ENCODE results near the gene LHX6.

LHX6 gene

GRCh38 chr9:122204055-122204454 is 24.7 kb downstream of the LHX6 start:
- no peak for DNase-seq (ENCODE audit: low read depth)
- TF ChIP-seq CTCF (IDR thresholded peaks at IDR 0.05; ENCODE audit: control insufficient read depth, insufficient read depth, low read depth, low read length, missing control alignments), result no peak
- H3K4me3 ChIP-seq (ENCODE audit: control insufficient read depth, low read depth, low read length), result no peak overlapping the region

- H3K4me3 ChIP-seq (ENCODE audit: control insufficient read depth, low read depth, low read length), result no peak overlapping the region
- TF ChIP-seq CTCF (IDR thresholded peaks at IDR 0.05; ENCODE audit: control insufficient read depth, insufficient read depth, low read depth, low read length, missing control alignments), result no peak
- DNase-seq (ENCODE audit: low read depth), result no peak
These were observed 26.6 kb downstream of the LHX6 start for GRCh38 chr9:122202111-122202510.

DNA sequence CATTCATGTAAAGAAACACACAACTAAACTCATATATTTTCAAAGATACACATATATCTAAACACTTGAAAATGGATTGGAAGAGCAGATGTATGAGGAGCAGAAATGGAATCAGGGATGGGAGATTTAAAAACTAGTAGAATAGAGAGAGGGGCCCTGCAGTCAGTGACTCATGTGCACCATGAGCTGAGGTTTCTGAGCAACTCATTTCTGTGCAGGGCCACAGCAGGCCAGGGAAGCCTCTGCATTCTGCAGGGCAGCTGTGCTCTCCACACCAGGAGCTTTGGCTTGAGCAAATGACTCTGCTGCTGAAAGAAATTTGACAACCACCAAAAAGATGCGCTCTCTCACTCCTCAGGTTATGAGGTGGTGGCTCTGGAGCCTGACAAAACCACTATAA is 27.1 kb downstream of the LHX6 start:
- no peak overlapping the region for H3K4me3 ChIP-seq (ENCODE audit: control insufficient read depth, low read depth, low read length)
- DNase-seq (ENCODE audit: low read depth), result no peak
- TF ChIP-seq CTCF (IDR thresholded peaks at IDR 0.05; ENCODE audit: control insufficient read depth, insufficient read depth, low read depth, low read length, missing control alignments), result no peak

DNA sequence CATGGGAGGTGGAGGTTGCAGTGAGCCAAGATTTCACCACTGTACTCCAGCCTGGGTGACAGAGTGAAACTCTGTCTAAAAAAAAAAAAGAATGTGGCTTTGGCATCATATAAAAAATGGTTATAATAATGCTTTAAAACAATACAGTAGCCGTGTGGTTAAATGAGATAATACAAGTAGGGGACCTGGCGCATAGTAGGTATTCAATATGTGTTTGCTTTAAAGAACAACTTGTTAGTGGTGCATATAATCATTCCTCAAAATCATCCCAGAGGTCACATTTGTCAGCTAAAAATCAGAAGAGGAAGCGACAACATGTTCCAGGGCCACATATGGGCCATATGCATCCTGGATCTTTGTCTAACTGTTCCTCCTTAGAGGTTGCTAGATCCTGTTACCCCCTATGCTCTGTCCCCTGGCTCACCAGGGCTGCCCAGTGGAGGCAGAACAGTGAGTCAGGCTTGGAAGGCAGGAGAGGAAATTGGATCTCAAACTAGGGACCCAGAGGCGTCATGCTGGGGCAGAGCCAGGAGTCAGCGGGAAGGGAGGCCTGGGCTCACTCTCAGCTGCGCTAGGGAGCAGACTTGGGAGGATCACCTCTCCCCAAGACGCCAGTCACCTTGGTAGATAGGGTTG is 27.7 kb downstream of the LHX6 start:
- no peak overlapping the region for H3K4me3 ChIP-seq (ENCODE audit: control insufficient read depth, low read depth, low read length)
- no peak for TF ChIP-seq CTCF (IDR thresholded peaks at IDR 0.05; ENCODE audit: control insufficient read depth, insufficient read depth, low read depth, low read length, missing control alignments)
- no peak for DNase-seq (ENCODE audit: low read depth)

GRCh38 chr9:122197882-122198281 is 30.9 kb downstream of the LHX6 start:
- no peak overlapping the region for H3K4me3 ChIP-seq (ENCODE audit: control insufficient read depth, low read depth, low read length)
- DNase-seq (ENCODE audit: low read depth), result no peak
- TF ChIP-seq CTCF (IDR thresholded peaks at IDR 0.05; ENCODE audit: control insufficient read depth, insufficient read depth, low read depth, low read length, missing control alignments), result no peak

DNA sequence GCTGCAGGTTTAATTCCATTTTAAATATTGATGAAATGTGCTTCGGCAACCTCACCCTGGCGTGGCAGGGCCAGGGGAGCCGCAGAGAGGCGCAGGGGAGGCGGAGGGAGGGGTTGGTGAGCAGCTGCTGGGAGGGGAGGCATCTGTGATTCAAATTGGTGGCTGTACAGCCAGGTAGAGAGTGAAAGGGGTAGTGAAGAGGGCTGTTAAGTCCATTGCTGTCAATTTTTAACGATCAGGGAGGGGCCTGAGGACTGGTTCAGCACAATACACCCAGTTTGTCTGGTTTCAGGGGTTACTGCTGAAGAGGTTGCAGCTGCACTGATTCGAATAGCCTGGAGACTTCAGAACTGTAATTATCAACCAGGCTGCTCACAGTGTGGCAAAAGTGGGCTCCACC is 31.3 kb downstream of the LHX6 start:
- no peak for TF ChIP-seq CTCF (IDR thresholded peaks at IDR 0.05; ENCODE audit: control insufficient read depth, insufficient read depth, low read depth, low read length, missing control alignments)
- no peak for DNase-seq (ENCODE audit: low read depth)
- H3K4me3 ChIP-seq (ENCODE audit: control insufficient read depth, low read depth, low read length), result no peak overlapping the region

DNA sequence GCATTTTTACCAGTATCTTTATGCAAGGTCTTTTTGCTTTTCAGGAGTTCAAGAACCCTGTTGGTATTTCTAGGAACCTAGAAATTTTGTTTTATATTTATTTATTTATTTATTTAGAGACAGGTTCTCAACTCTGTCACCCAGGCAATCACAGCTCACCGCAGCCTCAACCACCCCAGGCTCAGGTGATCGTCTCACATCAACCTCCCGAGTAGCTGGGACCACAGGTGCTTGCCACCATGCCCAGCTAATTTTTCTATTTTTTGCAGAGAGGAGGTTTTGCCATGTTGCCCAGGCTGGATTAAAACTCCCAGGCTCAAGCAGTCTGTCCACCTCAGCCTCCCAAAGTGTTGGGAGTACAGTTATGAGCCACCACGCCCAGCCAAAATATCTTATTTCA is 32.9 kb downstream of the LHX6 start:
- no peak overlapping the region for H3K4me3 ChIP-seq (ENCODE audit: control insufficient read depth, low read depth, low read length)
- DNase-seq (ENCODE audit: low read depth), result no peak
- no peak for TF ChIP-seq CTCF (IDR thresholded peaks at IDR 0.05; ENCODE audit: control insufficient read depth, insufficient read depth, low read depth, low read length, missing control alignments)
